ENCODE results near the gene SYNGR1.

Gene SYNGR1

GRCh38 chr22:39432361-39432811 is 82.6 kb downstream of the SYNGR1 start:
- no peak for TF ChIP-seq CTCF (IDR thresholded peaks at IDR 0.05; ENCODE audit: unreplicated experiment in 3 of 3)
- no peaks in the 10 kb centered on the region for H3K27me3 Mint-ChIP-seq (ENCODE audit: low read depth)
- H3K4me1 Mint-ChIP-seq, result peaks cover 13% of the 10 kb centered on the region

GRCh38 chr22:39433476-39434242 is 83.9 kb downstream of the SYNGR1 start:
- H3K27me3 Mint-ChIP-seq (ENCODE audit: low read depth), result peaks cover 3% of the 10 kb centered on the region
- H3K27ac Mint-ChIP-seq, result no peak overlapping the region
- TF ChIP-seq CTCF (IDR thresholded peaks at IDR 0.05; ENCODE audit: unreplicated experiment in 3 of 3), result no peak
- H3K4me1 Mint-ChIP-seq, result peaks cover 10% of the 10 kb centered on the region
- no peaks in the 10 kb centered on the region for H3K9me3 Mint-ChIP-seq
- H3K4me3 Mint-ChIP-seq, result no peak overlapping the region
- H3K36me3 Mint-ChIP-seq (ENCODE audit: low read depth), result no peaks in the 10 kb centered on the region

More at GRCh38 chr22:39432361-39432811, 82.6 kb downstream of the SYNGR1 start:
- H3K27ac Mint-ChIP-seq, result no peak overlapping the region
- no peaks in the 10 kb centered on the region for H3K9me3 Mint-ChIP-seq
- peaks cover 6% of the 10 kb centered on the region for H3K36me3 Mint-ChIP-seq (ENCODE audit: low read depth)
- H3K4me3 Mint-ChIP-seq, result no peak overlapping the region

- peaks cover 9% of the 10 kb centered on the region for H3K27me3 Mint-ChIP-seq (ENCODE audit: low read depth)
- H3K27ac Mint-ChIP-seq, result no peak overlapping the region
- H3K9me3 Mint-ChIP-seq, result no peaks in the 10 kb centered on the region
- H3K36me3 Mint-ChIP-seq (ENCODE audit: low read depth), result no peaks in the 10 kb centered on the region
- no peak for TF ChIP-seq CTCF (IDR thresholded peaks at IDR 0.05; ENCODE audit: unreplicated experiment in 3 of 3)
- no peak overlapping the region for H3K4me3 Mint-ChIP-seq
- peaks cover 10% of the 10 kb centered on the region for H3K4me1 Mint-ChIP-seq
These were observed 84.5 kb downstream of the SYNGR1 start for GRCh38 chr22:39434243-39434653.

GRCh38 chr22:39434721-39435120 is 84.9 kb downstream of the SYNGR1 start:
- peaks cover 9% of the 10 kb centered on the region for H3K4me1 Mint-ChIP-seq
- no peak overlapping the region for H3K27ac Mint-ChIP-seq
- H3K4me3 Mint-ChIP-seq, result no peak overlapping the region
- TF ChIP-seq CTCF (IDR thresholded peaks at IDR 0.05; ENCODE audit: unreplicated experiment in 3 of 3), result no peak
- H3K9me3 Mint-ChIP-seq, result no peaks in the 10 kb centered on the region
- H3K36me3 Mint-ChIP-seq (ENCODE audit: low read depth), result no peaks in the 10 kb centered on the region
- peaks cover 11% of the 10 kb centered on the region for H3K27me3 Mint-ChIP-seq (ENCODE audit: low read depth)

Data from nephron (organoid).